ENCODE results near the gene PTCHD1. TPM values are rescaled to one million over a fixed set of nuclear protein-coding genes. Genes with fewer than 3 reads are reported as not detected.

The PTCHD1 gene
- total RNA-seq, 1 experiment from 2014 or later, result not detected

- H3K9ac ChIP-seq (ENCODE audit: low read length), result no peak overlapping the region
- ChIA-PET RAD21 (ENCODE audit: low non-redundant PET in 1 of 2, low total read pairs in 2 of 2, uncharacterized antibody in 2 of 2, unreplicated experiment in 2 of 2) (no interaction called here), CTCF (no interaction called here), POLR2A (no interaction called here)
- no peaks in the 10 kb centered on the region for H3K27me3 ChIP-seq (ENCODE audit: insufficient read depth, low read length)
- H3K9me3 ChIP-seq (ENCODE audit: control insufficient read depth in 1 of 2, insufficient read depth in 1 of 2, low read depth in 1 of 2, low read length in 2 of 2), result no peaks in the 10 kb centered on the region
- no peaks in the 10 kb centered on the region for H3K79me2 ChIP-seq (ENCODE audit: insufficient read depth, low read length)
- no peak overlapping the region for H3K27ac ChIP-seq (ENCODE audit: low read depth, low read length)
- no peaks in the 10 kb centered on the region for H3K9me2 ChIP-seq (ENCODE audit: insufficient read depth)
- no peak for DNase-seq (ENCODE audit: low read depth, low spot score)
- H4K20me1 ChIP-seq (ENCODE audit: insufficient read depth), result no peaks in the 10 kb centered on the region
- H3K4me3 ChIP-seq (replicated peaks in 1 of 2; ENCODE audit: low read depth in 1 of 2, low read length in 2 of 2), result no peak overlapping the region
- TF ChIP-seq, protein P1, sequence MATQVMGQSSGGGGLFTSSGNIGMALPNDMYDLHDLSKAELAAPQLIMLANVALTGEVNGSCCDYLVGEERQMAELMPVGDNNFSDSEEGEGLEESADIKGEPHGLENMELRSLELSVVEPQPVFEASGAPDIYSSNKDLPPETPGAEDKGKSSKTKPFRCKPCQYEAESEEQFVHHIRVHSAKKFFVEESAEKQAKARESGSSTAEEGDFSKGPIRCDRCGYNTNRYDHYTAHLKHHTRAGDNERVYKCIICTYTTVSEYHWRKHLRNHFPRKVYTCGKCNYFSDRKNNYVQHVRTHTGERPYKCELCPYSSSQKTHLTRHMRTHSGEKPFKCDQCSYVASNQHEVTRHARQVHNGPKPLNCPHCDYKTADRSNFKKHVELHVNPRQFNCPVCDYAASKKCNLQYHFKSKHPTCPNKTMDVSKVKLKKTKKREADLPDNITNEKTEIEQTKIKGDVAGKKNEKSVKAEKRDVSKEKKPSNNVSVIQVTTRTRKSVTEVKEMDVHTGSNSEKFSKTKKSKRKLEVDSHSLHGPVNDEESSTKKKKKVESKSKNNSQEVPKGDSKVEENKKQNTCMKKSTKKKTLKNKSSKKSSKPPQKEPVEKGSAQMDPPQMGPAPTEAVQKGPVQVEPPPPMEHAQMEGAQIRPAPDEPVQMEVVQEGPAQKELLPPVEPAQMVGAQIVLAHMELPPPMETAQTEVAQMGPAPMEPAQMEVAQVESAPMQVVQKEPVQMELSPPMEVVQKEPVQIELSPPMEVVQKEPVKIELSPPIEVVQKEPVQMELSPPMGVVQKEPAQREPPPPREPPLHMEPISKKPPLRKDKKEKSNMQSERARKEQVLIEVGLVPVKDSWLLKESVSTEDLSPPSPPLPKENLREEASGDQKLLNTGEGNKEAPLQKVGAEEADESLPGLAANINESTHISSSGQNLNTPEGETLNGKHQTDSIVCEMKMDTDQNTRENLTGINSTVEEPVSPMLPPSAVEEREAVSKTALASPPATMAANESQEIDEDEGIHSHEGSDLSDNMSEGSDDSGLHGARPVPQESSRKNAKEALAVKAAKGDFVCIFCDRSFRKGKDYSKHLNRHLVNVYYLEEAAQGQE (IDR thresholded peaks at IDR 0.05; ENCODE audit: low read depth), result no peak
- TF ChIP-seq POLR2AphosphoS5 (IDR thresholded peaks at IDR 0.05; ENCODE audit: low read depth, low read length) (no peak), FOSL1 (IDR thresholded peaks at IDR 0.05; ENCODE audit: low read depth) (no peak), TCF7L2 (IDR thresholded peaks at IDR 0.05; ENCODE audit: borderline replicate concordance, extremely low read depth, insufficient read depth, insufficient read length) (no peak), POLR2A (IDR thresholded peaks at IDR 0.05; ENCODE audit: borderline replicate concordance, extremely low read depth, insufficient read depth, insufficient read length) (no peak), ELF1 (IDR thresholded peaks at IDR 0.05; ENCODE audit: borderline replicate concordance, low read depth) (no peak), RAD21 (IDR thresholded peaks at IDR 0.05; ENCODE audit: low read depth) (no peak), SIN3A (IDR thresholded peaks at IDR 0.05; ENCODE audit: low read depth) (no peak), YY1 (IDR thresholded peaks at IDR 0.05; ENCODE audit: extremely low read depth, insufficient replicate concordance, low read depth, low read length) (no peak), EZH2phosphoT487 (IDR thresholded peaks at IDR 0.05; ENCODE audit: borderline replicate concordance) (no peak), EGR1 (IDR thresholded peaks at IDR 0.05; ENCODE audit: low read depth) (no peak)
- no peak overlapping the region for H2AFZ ChIP-seq (ENCODE audit: low read depth, low read length, poor library complexity, severe bottlenecking)
- no peaks in the 10 kb centered on the region for H3K4me1 ChIP-seq (ENCODE audit: control insufficient read depth in 1 of 2, insufficient read depth in 2 of 2, low read length in 2 of 2)
- no peak for ATAC-seq
- H3K4me2 ChIP-seq (ENCODE audit: low read length), result no peak overlapping the region
- BruUV-seq (replicated peaks), result no TSS peak
- H3K36me3 ChIP-seq (ENCODE audit: control insufficient read depth in 1 of 2, insufficient read depth in 2 of 2, low read length in 2 of 2), result no peaks in the 10 kb centered on the region
- intact Hi-C loops (cut with micrococcal nuclease), result no loop called here
Measured at GRCh38 chrX:23381099-23382087, 46.7 kb downstream of the PTCHD1 start.
